ENCODE data around the gene SMIM24.

The SMIM24 gene

GRCh38 chr19:3475449-3475848 is 4.9 kb downstream of the SMIM24 start:
- DNase-seq (ENCODE audit: low read depth in 1 of 2, low spot score in 1 of 2) = no peak

DNA sequence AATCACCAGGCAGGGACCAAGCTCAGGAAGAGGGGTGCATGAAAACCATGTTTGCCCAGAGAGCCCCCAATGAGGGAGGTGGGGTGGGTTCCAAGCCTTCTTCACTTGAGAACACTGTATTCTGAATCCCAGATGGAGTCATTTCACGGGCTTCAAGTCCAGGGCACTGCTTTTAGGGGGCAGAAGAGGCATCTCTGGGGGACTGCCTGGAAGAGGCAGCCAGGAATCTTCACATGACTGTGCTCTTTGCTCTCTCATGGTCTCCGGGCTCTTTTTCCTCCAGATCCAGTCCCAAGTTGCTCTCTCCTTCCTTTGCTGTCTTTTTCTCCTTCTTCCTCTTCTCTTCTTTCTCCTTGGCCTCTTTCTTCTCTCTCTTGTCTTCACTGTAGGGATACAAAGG is 5.7 kb downstream of the SMIM24 start:
- no peak for DNase-seq (ENCODE audit: low read depth in 1 of 2, low spot score in 1 of 2)

- no peak for DNase-seq (ENCODE audit: low read depth in 1 of 2, low spot score in 1 of 2)
Observed at GRCh38 chr19:3474010-3474409, 6.3 kb downstream of the SMIM24 start.

GRCh38 chr19:3471954-3472655 is 8.2 kb downstream of the SMIM24 start:
- DNase-seq (ENCODE audit: low read depth in 1 of 2, low spot score in 1 of 2) = peak in 1 of 2 donors; percentile 16

DNA sequence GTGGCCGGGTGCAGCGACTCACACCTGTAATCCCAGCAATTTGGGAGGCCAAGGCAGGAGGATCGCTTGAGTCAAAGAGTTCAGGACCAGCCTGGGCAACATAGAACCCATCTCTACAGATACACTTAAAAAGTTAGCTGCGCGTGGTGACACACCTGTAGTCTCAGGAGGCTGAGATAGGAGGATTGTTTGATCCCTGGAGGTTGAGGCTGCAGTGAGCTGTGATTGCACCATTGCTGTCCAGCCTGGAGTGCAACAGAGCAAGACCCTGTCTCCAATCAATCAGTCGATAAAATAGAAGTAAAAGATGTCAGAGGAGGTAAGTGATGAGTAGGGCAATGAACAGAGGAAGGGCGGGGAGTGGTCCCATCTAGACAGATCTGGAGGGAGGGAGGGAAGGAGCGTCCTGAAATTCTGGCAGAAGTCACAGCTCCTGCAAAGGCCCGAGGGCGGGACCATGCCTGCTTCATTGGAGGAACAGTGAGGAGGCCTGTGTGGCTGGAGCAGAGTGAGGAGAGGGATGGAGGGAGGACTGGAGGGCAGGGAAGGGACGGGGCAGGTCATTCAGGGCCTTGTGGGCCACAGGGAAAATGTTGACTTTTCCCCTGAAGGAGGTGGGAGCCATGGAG is 9.7 kb downstream of the SMIM24 start:
- no peak for DNase-seq (ENCODE audit: low read depth in 1 of 2, low spot score in 1 of 2)

GRCh38 chr19:3469638-3470499 is 10.5 kb downstream of the SMIM24 start:
- DNase-seq (ENCODE audit: low read depth in 1 of 2, low spot score in 1 of 2) = no peak

- DNase-seq (ENCODE audit: low read depth in 1 of 2, low spot score in 1 of 2) = no peak
Observed at GRCh38 chr19:3468211-3468610, 12.1 kb downstream of the SMIM24 start.

- DNase-seq (ENCODE audit: low read depth in 1 of 2, low spot score in 1 of 2) = no peak
Observed at GRCh38 chr19:3467437-3468198, 12.7 kb downstream of the SMIM24 start.

GRCh38 chr19:3466635-3467034 is 13.7 kb downstream of the SMIM24 start:
- DNase-seq (ENCODE audit: low read depth in 1 of 2, low spot score in 1 of 2) = no peak

- no peak for DNase-seq (ENCODE audit: low read depth in 1 of 2, low spot score in 1 of 2)
Observed at GRCh38 chr19:3465552-3465951, 14.8 kb downstream of the SMIM24 start.

DNA sequence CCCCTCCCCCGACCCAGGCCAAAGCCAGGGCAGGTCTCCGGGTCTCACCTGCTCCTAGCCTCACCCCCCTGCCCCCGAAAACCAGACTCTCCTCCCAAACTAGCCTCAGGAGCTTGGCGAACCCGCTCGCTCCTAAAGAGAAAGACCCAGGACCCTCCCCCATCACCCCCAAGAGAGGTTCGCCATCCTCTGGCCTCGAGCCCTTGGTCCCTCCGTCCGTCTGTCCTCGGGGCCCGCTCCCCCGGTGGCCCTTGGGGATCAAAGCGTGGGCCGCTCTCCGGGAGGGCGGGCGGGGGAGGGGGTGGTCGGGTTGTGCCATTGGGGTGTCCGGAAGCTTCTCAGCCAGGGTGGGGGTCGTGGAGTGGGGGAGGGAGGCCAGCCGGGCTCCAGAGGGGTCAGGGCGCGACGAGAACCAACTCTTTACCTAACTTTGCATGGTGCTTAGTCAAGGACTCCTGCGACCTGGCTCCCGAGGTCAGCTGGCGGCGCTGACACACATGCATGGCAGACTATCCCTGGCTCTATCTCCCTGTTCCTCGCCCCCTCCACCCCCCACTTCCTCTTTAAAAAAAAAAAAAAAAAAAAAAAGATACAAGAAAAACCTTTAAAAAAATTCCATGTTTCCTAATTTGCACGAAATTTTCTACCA is 15.6 kb downstream of the SMIM24 start:
- DNase-seq (ENCODE audit: low read depth in 1 of 2, low spot score in 1 of 2) = no peak

DNA sequence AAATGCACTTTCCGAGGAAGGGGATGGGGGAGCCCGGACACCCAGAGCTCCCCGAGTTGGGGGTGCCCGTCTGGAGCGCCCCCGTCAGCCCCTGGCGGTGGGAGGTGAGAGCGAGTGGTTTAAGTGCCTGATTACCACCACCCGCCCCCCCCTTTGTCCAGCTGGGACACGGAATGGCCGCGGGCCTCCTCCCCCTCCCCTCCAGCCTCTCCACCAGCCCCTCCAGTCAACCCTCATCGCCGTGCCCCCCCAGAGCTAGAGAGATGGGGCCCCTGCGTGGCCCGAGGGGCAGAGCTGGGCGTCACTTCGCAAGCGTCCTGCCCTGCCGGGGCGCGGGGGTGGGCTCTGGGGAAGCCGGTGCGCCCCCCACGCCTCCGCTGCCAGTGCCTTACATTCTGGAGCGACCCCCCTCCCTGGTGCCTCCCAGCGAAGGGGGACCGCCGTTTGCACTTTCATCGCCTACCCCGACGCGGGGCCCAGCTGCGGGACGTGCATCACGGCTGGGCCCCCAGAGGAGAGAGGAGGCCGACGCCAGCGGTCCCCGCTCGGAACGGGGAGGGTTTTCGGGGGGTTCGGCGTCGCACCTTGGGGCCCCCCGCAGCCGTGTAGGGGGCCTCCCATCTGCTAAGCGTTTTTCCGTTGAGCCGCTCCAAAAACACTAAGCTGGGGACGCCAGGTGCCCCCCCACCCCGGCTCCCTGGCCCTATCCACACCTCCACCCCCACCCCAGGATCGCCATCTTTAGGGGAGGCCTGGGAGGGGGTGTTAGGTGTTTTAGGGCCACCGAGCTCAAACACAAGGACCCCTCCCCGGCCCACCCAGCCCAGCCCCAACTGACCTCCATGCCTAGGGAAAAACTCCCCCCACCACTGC is 16.4 kb downstream of the SMIM24 start:
- DNase-seq (ENCODE audit: low read depth in 1 of 2, low spot score in 1 of 2) = no peak

DNA sequence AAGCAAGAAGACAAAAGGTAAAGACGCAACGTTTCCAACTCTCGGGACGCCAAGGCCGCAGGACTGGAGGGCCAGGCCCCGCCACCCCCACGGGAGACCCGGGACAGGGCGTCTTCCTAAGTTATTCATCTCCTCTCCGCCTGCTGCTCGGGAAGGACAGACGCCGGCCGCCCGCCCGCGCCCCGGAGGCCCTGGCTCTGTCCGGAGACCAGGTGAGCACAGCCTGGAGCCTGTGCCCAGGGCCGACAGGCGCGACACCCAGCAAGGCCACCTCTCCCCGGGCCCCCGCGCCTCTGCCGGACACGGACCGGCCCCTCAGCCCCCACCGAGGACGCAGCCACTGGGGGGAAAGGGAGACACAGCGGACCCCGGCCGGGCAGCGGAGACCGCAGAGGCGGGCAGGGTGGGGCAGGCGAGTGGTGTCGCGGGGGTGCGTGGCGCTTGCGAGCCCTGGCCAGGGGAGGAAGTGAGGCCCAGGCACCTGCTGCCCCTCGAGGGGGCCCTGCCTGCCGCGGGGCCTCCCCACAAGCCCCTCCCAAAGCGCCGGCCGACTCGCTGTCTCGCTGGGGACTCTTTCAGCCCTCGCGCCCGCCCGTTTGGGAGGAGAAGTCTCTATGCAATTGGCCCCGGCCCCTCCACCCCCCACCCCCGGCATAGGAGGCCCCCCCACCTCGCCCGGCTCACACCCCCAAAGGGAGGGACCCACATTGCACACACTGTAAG is 17.2 kb downstream of the SMIM24 start:
- no peak for DNase-seq (ENCODE audit: low read depth in 1 of 2, low spot score in 1 of 2)

DNA sequence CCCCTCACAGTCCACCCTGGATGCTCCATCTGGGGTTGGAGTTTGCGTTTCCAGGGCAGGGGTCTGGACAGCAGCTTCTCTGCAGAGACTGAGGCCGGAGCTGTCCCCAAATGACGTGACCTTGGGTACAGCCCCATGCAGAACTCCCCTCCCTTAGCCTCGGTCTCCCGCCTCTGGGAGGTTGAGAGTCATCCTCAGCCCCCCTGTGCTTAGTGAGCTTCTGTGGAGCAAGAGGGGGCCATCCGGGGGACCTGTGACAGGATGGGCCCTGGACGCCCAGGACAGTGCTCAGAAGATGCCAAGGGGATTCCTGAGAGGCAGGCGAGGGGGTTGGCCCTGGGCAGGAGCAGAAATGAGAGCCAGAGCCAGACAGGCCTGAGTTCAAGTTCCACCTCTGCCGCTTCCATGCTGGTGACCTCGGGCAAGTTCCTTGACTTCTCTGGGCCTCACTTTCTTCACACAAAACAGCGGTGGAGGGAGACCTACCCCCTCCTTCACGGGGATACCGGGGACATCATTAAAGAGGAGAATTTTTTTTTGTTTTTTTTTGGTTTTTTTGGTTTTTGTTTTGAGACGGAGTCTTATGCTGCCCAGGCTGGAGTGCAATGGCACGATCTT is 20.3 kb downstream of the SMIM24 start:
- no peak for DNase-seq (ENCODE audit: low read depth in 1 of 2, low spot score in 1 of 2)

GRCh38 chr19:3459089-3459881 is 21.0 kb downstream of the SMIM24 start:
- no peak for DNase-seq (ENCODE audit: low read depth in 1 of 2, low spot score in 1 of 2)

GRCh38 chr19:3458229-3459088 is 21.9 kb downstream of the SMIM24 start:
- no peak for DNase-seq (ENCODE audit: low read depth in 1 of 2, low spot score in 1 of 2)
